Activated CD4-positive, alpha-beta T cell treated with anti-CD3 and anti-CD28 coated beads, Interleukin-2, Interleukin-4, amounts not matched to agents 100 ng/mL and 50 ng/mL, durations not matched to agents 16 hours and 8 hours (primary cell): ENCODE measurements around the gene RPP38.

ENCODE experiments used
- DNase-seq: peaks from one replicate; pipeline ENCODE4 v3.0.0-alpha.2; 2020; ENCODE audit warnings: low spot score

RPP38 gene

GRCh38 chr10:15152556-15152955 lies 55.4 kb downstream of the RPP38 start:
- DNase-seq = no peak
